ENCODE data around the gene BICDL1.

BICDL1 gene

DNA sequence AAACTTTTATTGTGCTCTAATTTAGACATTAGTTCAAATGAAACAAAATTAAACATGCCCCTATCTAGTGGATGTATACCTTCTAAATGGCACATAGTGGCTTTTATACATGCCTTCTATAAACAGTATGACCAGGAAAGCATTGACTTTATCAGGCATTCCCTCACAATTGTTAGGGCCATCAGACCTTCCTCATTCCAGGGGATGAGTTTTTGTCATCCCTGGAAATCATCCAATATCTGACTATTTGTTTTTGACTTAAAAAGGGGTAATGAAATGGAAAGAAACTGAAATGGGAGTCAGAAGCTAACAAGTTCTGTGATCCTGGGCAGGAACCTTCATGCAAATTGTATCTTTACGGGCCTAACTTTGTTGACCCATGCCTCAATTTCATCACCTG lies 58.0 kb downstream of the BICDL1 start:
- peak overlapping the region; percentile 19 for H3K27ac ChIP-seq
- DNase-seq (ENCODE audit: low read depth, low spot score) = no peak

DNA sequence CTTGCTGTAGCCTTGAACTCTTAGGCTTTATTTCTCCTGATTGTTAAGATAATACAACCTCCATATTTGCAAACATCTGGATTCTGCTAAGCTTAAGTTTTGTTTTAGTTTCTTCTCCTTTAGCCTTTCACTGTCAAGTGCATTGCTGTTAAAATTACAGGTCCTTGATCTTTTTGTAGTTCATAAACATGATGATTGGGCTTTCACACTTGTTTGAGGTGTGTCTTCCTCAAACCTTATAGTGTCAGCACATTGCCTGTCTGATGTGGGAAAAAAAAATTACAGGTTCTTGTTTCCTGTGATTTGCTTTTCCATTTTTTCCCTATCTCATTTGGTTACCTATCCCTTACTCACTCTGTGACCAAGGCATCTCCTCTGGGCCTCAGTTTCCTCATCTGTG lies 59.2 kb downstream of the BICDL1 start:
- H3K27ac ChIP-seq = no peak overlapping the region
- DNase-seq (ENCODE audit: low read depth, low spot score) = no peak

DNA sequence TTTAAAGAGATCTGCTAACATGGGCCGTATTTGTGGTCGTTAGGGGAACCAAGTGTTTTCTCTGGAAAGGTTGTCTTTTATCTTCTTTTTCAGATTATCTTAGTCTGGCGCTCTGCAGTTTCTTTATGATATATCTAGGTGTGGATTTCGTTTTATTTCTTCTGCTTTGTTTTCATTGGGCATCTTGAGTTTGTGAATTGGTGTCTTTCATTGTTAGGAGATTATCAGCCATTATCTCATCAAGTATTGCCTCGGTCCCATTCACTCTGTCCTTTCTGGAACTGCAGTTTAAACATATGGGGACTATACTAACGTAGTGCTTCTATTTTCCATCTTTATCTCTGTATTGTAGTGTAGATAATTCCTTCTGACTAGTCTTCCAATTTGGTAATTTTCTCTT lies 60.4 kb downstream of the BICDL1 start:
- H3K27ac ChIP-seq = no peak overlapping the region

GRCh38 chr12:120051535-120051934 lies 62.5 kb downstream of the BICDL1 start:
- DNase-seq (ENCODE audit: low read depth, low spot score) = no peak
- no peak overlapping the region for H3K27ac ChIP-seq

More for the DNA sequence above, 60.4 kb downstream of the BICDL1 start:
- no peak for DNase-seq (ENCODE audit: low read depth, low spot score)

DNA sequence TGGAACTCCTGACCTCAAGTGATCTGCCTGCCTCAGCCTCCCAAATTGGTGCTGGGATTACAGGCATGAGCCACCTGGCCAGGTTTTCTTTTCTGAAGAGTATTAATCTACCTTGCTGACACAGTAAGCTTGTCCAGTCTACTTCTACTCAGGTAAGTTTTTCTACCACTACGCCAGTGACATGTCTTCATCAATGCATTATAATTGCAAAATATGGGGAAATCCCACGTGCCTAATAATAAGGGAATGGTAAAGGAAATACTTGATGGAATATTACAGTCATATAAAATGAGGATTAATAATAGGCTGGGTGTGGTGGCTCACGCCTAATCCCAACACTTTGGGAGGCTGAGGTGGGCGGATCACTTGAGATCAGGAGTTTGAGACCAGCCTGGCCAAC lies 65.3 kb downstream of the BICDL1 start:
- no peak for DNase-seq (ENCODE audit: low read depth, low spot score)
- peak overlapping the region; percentile 89 for H3K27ac ChIP-seq

DNA sequence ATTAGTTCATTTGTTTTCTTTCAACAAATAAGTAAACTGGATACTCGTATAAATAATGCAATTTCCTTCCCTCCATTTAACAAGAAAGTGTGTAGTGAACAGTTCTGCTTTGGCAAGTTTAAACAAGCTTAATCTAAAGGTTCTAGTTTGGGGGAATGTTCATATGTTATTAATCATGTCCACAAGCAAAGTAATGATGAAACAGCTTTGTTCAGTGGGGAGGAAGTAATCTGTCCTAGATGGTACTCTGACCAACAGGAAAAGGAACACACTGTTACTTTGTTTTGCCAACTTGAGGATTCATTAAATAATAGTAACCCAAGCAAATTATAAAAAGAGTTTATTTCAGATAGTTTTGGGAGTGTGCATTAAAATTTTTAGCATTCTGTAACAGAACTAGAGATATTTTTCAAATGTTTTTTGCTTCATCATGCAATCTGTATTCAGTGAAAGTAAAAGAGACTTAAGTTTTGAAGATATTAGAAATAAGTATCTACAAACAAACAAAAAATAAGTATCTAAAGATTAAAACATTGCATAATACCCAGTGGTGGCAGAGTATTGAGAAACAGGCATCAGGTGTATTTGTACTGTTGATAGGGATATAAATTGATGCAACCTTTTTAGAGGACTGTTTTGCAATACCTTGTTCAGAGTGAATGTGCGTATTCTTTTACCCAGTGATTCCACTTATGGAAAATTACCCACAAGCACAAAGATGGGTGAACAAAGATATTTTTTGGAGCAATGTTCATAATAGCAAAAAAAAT lies 66.4 kb downstream of the BICDL1 start:
- H3K27ac ChIP-seq = peak overlapping the region; percentile 89
- DNase-seq (ENCODE audit: low read depth, low spot score) = peak; percentile 64

- no peak for DNase-seq (ENCODE audit: low read depth, low spot score)
- H3K27ac ChIP-seq = no peak overlapping the region
These were observed 67.7 kb downstream of the BICDL1 start for GRCh38 chr12:120056739-120057138.

GRCh38 chr12:120060196-120060595 lies 71.2 kb downstream of the BICDL1 start:
- no peak for DNase-seq (ENCODE audit: low read depth, low spot score)
- peak overlapping the region; percentile 75 for H3K27ac ChIP-seq

DNA sequence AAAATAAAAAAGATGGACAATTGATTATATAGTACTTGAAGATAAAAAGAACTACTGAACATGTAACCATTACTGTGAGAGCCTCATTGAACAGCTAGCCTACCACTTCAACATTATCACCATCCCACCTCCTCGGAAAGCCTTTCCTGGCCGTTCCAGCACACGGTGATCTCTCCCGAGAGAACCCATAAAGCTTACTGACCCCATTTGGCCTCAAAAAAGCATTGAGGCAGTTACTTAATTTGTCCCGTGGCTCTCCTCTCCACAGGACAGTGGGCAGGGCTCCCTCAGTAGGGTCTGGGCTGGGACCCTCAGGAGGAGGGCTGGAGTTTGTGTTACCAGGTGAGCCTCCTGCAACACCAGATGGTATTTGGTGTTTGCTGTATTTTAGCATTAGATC lies 71.7 kb downstream of the BICDL1 start:
- DNase-seq (ENCODE audit: low read depth, low spot score) = no peak
- peak overlapping the region; percentile 75 for H3K27ac ChIP-seq

DNA sequence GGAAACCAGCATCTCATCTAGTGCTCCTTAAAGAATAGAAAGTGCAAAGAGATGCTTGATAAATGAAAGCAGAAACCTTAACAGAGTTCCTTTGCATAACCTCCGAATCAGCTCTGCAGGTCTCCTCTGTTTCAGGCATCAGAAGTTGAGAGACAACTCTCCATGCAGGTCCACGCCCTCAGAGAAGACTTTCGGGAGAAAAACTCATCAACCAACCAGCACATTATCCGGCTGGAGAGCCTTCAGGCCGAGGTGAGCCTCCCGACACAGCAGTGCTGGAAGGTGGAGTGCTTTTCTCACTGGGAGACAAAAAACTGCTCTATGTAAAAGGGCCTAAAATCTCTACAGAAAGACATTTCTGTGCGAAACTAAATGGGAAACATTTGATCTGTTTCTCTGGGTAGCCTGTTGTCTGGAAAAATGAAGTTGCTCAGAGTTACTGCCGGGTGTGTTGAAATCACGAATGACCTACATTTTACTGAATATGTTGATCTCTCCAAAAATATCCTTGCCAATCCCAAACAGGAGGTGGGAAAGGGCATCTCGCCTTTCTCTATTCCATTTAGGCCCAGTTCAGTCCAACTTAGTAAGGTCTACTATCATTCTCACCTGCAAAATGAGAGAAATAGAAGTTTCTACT lies 72.7 kb downstream of the BICDL1 start:
- no peak for DNase-seq (ENCODE audit: low read depth, low spot score)

DNA sequence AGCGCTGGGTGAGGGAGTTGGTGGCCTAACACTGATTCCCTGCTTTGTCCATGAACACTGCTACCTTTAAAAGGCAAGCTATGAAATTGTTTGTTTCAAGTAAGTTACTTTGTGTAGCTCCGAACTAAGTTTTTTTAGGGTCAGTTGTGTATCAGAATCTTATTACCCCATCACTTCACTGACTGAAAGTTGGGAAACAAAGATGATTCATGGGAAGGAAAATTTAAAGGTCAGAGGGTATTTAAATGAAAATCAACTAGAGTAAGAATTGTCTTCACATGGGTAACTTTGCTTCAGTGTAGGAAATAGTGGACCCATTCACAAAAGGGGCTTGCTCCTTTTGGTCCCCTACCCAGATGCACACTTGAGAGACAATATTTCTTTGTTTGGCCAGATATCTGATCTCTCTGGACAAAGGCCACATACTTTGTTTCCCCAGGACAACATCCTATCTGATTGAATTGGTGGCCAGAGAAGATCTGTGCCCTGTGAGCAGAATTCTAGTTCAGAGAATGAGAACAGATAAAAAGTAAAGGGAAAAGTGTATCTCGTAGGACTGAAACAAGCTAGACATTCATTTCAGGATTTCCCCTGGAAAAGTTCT lies 74.0 kb downstream of the BICDL1 start:
- no peak for DNase-seq (ENCODE audit: low read depth, low spot score)
- H3K27ac ChIP-seq = no peak overlapping the region

More for the DNA sequence above, 72.7 kb downstream of the BICDL1 start:
- no peak overlapping the region for H3K27ac ChIP-seq

GRCh38 chr12:120064054-120064940 lies 75.3 kb downstream of the BICDL1 start:
- DNase-seq (ENCODE audit: low read depth, low spot score) = no peak
- no peak overlapping the region for H3K27ac ChIP-seq

- H3K27ac ChIP-seq = no peak overlapping the region
- no peak for DNase-seq (ENCODE audit: low read depth, low spot score)
These were observed 76.4 kb downstream of the BICDL1 start for GRCh38 chr12:120065472-120065871.

- H3K27ac ChIP-seq = no peak overlapping the region
- DNase-seq (ENCODE audit: low read depth, low spot score) = no peak
These were observed 77.3 kb downstream of the BICDL1 start for GRCh38 chr12:120066341-120066740.

GRCh38 chr12:120067084-120067869 lies 78.2 kb downstream of the BICDL1 start:
- H3K27ac ChIP-seq = no peak overlapping the region
- no peak for DNase-seq (ENCODE audit: low read depth, low spot score)

DNA sequence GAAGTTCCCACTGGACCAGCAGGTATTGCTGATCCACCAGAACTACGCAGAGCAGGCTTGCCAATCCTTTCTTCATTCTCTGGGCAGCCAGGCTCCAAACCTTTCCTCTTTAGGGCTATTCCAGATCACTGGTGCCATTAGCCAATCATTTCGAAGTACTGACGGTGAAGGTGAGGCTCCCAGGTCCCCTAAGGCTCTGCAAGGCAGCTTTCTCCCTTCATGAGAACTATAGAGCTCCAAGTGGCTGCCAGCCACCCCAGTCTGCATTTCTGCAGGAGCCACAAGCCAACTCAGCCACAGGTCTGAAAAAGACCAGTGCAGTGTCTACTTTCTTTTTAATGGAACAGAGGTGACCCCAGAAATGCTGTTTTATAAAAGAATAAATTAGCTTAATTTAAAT lies 78.9 kb downstream of the BICDL1 start:
- no peak for DNase-seq (ENCODE audit: low read depth, low spot score)
- H3K27ac ChIP-seq = no peak overlapping the region

GRCh38 chr12:120069278-120069677 lies 80.2 kb downstream of the BICDL1 start:
- no peak for DNase-seq (ENCODE audit: low read depth, low spot score)
- no peak overlapping the region for H3K27ac ChIP-seq

DNA sequence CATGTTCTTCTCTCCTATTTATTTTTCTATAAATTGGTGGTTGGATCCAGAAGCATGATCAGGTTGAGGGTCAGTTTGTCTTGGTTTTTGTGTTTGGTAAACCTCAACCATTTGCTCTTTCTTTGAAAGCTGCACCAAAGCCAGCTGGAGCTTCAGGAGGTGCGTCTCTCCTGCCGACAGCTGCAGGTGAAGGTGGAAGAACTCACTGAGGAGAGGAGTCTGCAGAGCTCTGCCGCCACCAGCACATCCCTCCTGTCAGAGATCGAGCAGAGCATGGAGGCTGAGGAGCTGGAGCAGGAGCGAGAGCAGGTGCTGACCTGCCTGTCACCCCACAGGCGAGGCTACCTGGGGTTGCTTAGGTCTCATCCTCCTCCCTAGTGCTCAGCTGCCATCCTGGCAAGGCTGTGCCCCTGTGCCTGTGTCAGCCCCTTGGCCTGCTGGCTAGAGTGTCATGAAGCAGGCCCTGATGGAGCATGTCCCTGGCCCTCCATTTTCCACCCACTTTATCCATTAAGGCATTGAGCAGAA lies 82.5 kb downstream of the BICDL1 start:
- DNase-seq (ENCODE audit: low read depth, low spot score) = no peak
- H3K27ac ChIP-seq = no peak overlapping the region

DNA sequence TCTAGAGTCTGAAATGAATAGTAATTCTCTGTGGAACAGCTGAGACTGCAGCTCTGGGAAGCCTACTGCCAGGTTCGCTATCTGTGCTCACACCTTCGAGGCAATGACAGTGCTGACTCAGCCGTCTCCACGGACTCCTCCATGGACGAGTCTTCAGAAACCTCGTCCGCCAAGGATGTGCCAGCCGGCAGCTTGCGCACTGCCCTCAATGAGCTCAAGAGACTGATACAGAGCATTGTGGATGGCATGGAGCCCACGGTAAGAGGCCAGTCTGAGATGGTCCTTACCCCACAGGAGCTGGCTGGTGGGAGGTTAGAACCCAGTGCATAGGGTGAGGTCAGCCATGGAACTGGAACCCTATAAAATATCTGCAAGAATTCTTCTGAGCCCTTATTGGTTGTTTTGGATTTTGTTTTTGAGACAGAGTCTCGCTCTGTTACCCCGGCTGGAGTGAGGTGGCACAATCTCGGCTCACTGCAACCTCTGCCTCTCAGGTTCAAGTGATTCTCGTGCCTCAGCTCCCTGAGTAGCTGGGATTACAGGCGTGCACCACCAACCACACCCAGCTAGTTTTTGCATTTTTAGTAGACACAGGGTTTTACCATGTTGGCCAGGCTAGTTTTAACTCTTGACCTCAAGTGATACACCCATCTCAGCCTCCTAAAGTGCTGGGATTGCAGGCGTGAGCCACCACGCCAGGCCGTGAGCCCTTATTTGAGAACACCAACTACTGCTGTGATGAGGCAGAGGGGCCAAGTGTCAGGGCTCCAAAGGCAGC lies 83.6 kb downstream of the BICDL1 start:
- no peak for DNase-seq (ENCODE audit: low read depth, low spot score)
- H3K27ac ChIP-seq = no peak overlapping the region

Measured in epithelial cell of prostate (primary cell).